WERI-Rb-1 (cell line): ENCODE results near the gene VWF.

ENCODE experiments used
- DNase-seq: peaks from one replicate; pipeline ENCODE4 v3.0.0-alpha.2; 2020
- H3K27ac ChIP-seq: fragments of 250-450 bp; sonication (Bioruptor Pico); 2 replicates; pipeline ENCODE4 v1.5.1; 2020; ENCODE audit warnings: mild to moderate bottlenecking, moderate library complexity
- H3K27me3 ChIP-seq: fragments of 250-450 bp; sonication (Bioruptor Pico); 2 replicates; pipeline ENCODE4 v1.5.1; 2021; ENCODE audit warnings: mild to moderate bottlenecking, low read depth, moderate library complexity; ENCODE audit not compliant: insufficient read depth, severe bottlenecking
- H3K36me3 ChIP-seq: fragments of 250-450 bp; sonication (Bioruptor Pico); 2 replicates; pipeline ENCODE4 v1.5.1; 2020; ENCODE audit warnings: mild to moderate bottlenecking, moderate library complexity
- H3K4me3 ChIP-seq: 2 replicates; pipeline ENCODE4 v1.5.1; 2011; ENCODE audit warnings: low read depth, mild to moderate bottlenecking, control low read depth, low read length
- H3K9me3 ChIP-seq: fragments of 250-450 bp; sonication (Bioruptor Pico); 2 replicates; pipeline ENCODE4 v1.5.1; 2021; ENCODE audit warnings: mild to moderate bottlenecking, moderate library complexity; ENCODE audit not compliant: severe bottlenecking
- CTCF ChIP-seq: IDR thresholded peaks from 2 replicates; pipeline ENCODE4 v1.5.1; 2011; ENCODE audit warnings: low read depth, mild to moderate bottlenecking, control low read depth, inconsistent platforms, low read length

VWF gene

GRCh38 chr12:6114476-6114870 is 10.0 kb downstream of the VWF start:
- no peak for TF ChIP-seq CTCF
- H3K27me3 ChIP-seq = no peaks in the 10 kb centered on the region
- H3K9me3 ChIP-seq = no peaks in the 10 kb centered on the region
- H3K27ac ChIP-seq = no peak overlapping the region
- DNase-seq = no peak
- H3K36me3 ChIP-seq = no peaks in the 10 kb centered on the region
- no peak overlapping the region for H3K4me3 ChIP-seq

- Histone ChIP-seq H3K36me3 (no peaks in the 10 kb centered on the region), H3K4me3 (no peak overlapping the region), H3K9me3 (no peaks in the 10 kb centered on the region), H3K27ac (no peak overlapping the region), H3K27me3 (no peaks in the 10 kb centered on the region)
- TF ChIP-seq CTCF = no peak
- no peak for DNase-seq
Measured at GRCh38 chr12:6113691-6114475, 10.6 kb downstream of the VWF start.

- Histone ChIP-seq H3K4me3 (no peak overlapping the region), H3K27me3 (no peaks in the 10 kb centered on the region), H3K27ac (no peak overlapping the region), H3K36me3 (no peaks in the 10 kb centered on the region), H3K9me3 (no peaks in the 10 kb centered on the region)
- DNase-seq = no peak
- TF ChIP-seq CTCF = no peak
Measured at GRCh38 chr12:6112004-6112403, 12.5 kb downstream of the VWF start.

GRCh38 chr12:6110006-6110405 is 14.5 kb downstream of the VWF start:
- Histone ChIP-seq H3K36me3 (no peaks in the 10 kb centered on the region), H3K9me3 (no peaks in the 10 kb centered on the region), H3K4me3 (no peak overlapping the region), H3K27ac (no peak overlapping the region), H3K27me3 (no peaks in the 10 kb centered on the region)
- no peak for TF ChIP-seq CTCF
- no peak for DNase-seq

- TF ChIP-seq CTCF = no peak
- Histone ChIP-seq H3K27ac (no peak overlapping the region), H3K36me3 (no peaks in the 10 kb centered on the region), H3K9me3 (peaks cover 4% of the 10 kb centered on the region), H3K27me3 (no peaks in the 10 kb centered on the region), H3K4me3 (no peak overlapping the region)
- DNase-seq = no peak
Measured at GRCh38 chr12:6106218-6106617, 18.3 kb downstream of the VWF start.

GRCh38 chr12:6104842-6105241 is 19.6 kb downstream of the VWF start:
- no peak for TF ChIP-seq CTCF
- DNase-seq = no peak
- Histone ChIP-seq H3K36me3 (no peaks in the 10 kb centered on the region), H3K27me3 (no peaks in the 10 kb centered on the region), H3K9me3 (peaks cover 4% of the 10 kb centered on the region), H3K4me3 (no peak overlapping the region), H3K27ac (no peak overlapping the region)
